A549 (cell line): ENCODE measurements around the gene ATP1B1.

Experiments
- CEBPB ChIP-seq, 2 experiments: fragments of >200 bp in 1 of 2; sonication (Bioruptor Twin) in 1 of 2; formaldehyde crosslinking in 1 of 2; IDR thresholded peaks; 2 replicates each; pipeline ENCODE4 v1.6.1; 2012 to 2016
- CTCF ChIP-seq: fragments of >200 bp; sonication (Bioruptor Twin); formaldehyde crosslinking; IDR thresholded peaks from 3 replicates; pipeline ENCODE4 v1.5.1; 2016
- HMGXB4 ChIP-seq: fragments of 250-450 bp; sonication (Bioruptor Pico); IDR thresholded peaks from 2 replicates; pipeline ENCODE4 v1.5.0; 2021; ENCODE audit warnings: mild to moderate bottlenecking, moderate library complexity, borderline replicate concordance
- MAFK ChIP-seq: fragments of 450-650 bp; IDR thresholded peaks from 2 replicates; pipeline ENCODE4 v1.6.1; 2014; ENCODE audit not compliant: partially characterized antibody
- POLR2A ChIP-seq: IDR thresholded peaks from 2 replicates; pipeline ENCODE4 v1.6.1; 2012; ENCODE audit warnings: mild to moderate bottlenecking, low read length
- RAD21 ChIP-seq, 2 experiments: fragments of >200 bp in 1 of 2; sonication (Bioruptor Twin) in 1 of 2; formaldehyde crosslinking in 1 of 2; IDR thresholded peaks in 1 of 2; conservative IDR thresholded peaks in 1 of 2; 2 replicates in 1 of 2; 3 replicates in 1 of 2; pipeline ENCODE4 v1.6.1; 2012 to 2018; ENCODE audit warnings: inconsistent platforms in 1 of 2
- SMC3 ChIP-seq: fragments of >200 bp; sonication (Bioruptor Twin); formaldehyde crosslinking; IDR thresholded peaks from 3 replicates; pipeline ENCODE4 v1.6.1; 2018; ENCODE audit warnings: inconsistent platforms
- TF ChIP-seq, protein P1 (sequence below): fragments of 200-600 bp; sonication (generic); IDR thresholded peaks from 2 replicates; pipeline ENCODE4 v1.6.1; 2016; ENCODE audit warnings: antibody characterized with exemption, mild to moderate bottlenecking, moderate library complexity

- TF ChIP-seq CTCF (no peak), POLR2A (no peak), SMC3 (no peak), CEBPB (IDR thresholded peaks at IDR 0.05) (no peak), HMGXB4 (CRISPR knock-in tag) (no peak), RAD21 (conservative IDR thresholded peaks at IDR 0.05 in 1 of 2, IDR thresholded peaks at IDR 0.05 in 1 of 2) (no peak), MAFK (peak; percentile 54)
- TF ChIP-seq, protein P1, sequence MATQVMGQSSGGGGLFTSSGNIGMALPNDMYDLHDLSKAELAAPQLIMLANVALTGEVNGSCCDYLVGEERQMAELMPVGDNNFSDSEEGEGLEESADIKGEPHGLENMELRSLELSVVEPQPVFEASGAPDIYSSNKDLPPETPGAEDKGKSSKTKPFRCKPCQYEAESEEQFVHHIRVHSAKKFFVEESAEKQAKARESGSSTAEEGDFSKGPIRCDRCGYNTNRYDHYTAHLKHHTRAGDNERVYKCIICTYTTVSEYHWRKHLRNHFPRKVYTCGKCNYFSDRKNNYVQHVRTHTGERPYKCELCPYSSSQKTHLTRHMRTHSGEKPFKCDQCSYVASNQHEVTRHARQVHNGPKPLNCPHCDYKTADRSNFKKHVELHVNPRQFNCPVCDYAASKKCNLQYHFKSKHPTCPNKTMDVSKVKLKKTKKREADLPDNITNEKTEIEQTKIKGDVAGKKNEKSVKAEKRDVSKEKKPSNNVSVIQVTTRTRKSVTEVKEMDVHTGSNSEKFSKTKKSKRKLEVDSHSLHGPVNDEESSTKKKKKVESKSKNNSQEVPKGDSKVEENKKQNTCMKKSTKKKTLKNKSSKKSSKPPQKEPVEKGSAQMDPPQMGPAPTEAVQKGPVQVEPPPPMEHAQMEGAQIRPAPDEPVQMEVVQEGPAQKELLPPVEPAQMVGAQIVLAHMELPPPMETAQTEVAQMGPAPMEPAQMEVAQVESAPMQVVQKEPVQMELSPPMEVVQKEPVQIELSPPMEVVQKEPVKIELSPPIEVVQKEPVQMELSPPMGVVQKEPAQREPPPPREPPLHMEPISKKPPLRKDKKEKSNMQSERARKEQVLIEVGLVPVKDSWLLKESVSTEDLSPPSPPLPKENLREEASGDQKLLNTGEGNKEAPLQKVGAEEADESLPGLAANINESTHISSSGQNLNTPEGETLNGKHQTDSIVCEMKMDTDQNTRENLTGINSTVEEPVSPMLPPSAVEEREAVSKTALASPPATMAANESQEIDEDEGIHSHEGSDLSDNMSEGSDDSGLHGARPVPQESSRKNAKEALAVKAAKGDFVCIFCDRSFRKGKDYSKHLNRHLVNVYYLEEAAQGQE, result no peak
Measured at GRCh38 chr1:169163059-169163458, 56.6 kb downstream of the ATP1B1 start.
